ENCODE data around the gene NHS. TPM values are rescaled to one million over a fixed set of nuclear protein-coding genes. Genes with fewer than 3 reads are reported as not detected.

Gene NHS
- total and polyA plus RNA-seq, 2 of the 13 experiments (the other 11 are each of a cell fraction or from before 2014, with no cell fraction given): 0.02 TPM; not detected in 1

- FAIRE-seq (no peak), DNase-seq (ENCODE audit: low spot score) (no peak), ATAC-seq (no peak)
- intact Hi-C loops (cut with micrococcal nuclease; ENCODE audit: unreplicated experiment): no loop called here
- Histone ChIP-seq H2AFZ (ENCODE audit: low read length) (no peak overlapping the region), H3K4me1 (ENCODE audit: insufficient read depth, low read length) (no peaks in the 10 kb centered on the region), H3K36me3 (replicated peaks in 1 of 2; ENCODE audit: control insufficient read depth in 1 of 2, insufficient read depth in 2 of 2, low read length in 2 of 2) (no peaks in the 10 kb centered on the region), H3K9ac (ENCODE audit: insufficient read depth, low read depth, low read length) (no peak overlapping the region), H3K4me3 (replicated peaks in 1 of 3; ENCODE audit: insufficient read depth in 1 of 3, low read depth in 2 of 3, low read length in 3 of 3) (no peak overlapping the region), H3K9me3 (ENCODE audit: low read length) (no peaks in the 10 kb centered on the region), H3K4me2 (ENCODE audit: low read depth, low read length) (no peak overlapping the region), H4K20me1 (ENCODE audit: insufficient read depth, low read length) (no peaks in the 10 kb centered on the region), H3K27me3 (ENCODE audit: control insufficient read depth in 1 of 2, insufficient read depth in 2 of 2, low read length in 2 of 2) (no peaks in the 10 kb centered on the region), H3K79me2 (ENCODE audit: insufficient read depth, low read length) (no peaks in the 10 kb centered on the region), H3K27ac (ENCODE audit: extremely low read length, insufficient read depth, low read length) (no peak overlapping the region)
- no TSS peak for BruUV-seq (replicated peaks)
- TF ChIP-seq MAFK (conservative IDR thresholded peaks at IDR 0.05 in 1 of 2, IDR thresholded peaks at IDR 0.05 in 1 of 2; ENCODE audit: low read length in 2 of 2) (0 out of 4 replicates have a peak, but pooled peaks of 1 of the 2 experiments have one; percentile 19), SIX4 (CRISPR knock-in tag; IDR thresholded peaks at IDR 0.05) (no peak), FOXK2 (IDR thresholded peaks at IDR 0.05) (no peak)
- TF ChIP-seq, protein P1, sequence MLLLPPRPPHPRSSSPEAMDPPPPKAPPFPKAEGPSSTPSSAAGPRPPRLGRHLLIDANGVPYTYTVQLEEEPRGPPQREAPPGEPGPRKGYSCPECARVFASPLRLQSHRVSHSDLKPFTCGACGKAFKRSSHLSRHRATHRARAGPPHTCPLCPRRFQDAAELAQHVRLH (CRISPR knock-in tag; IDR thresholded peaks at IDR 0.05; ENCODE audit: borderline replicate concordance, low read depth): no peak
- POLR2A ChIA-PET: no interaction called here
- in situ Hi-C loops (cut with HindIII; ENCODE audit: extremely low pct_ligation_motif_present, low pct_unique_long_range_greater_than_20kb): no loop called here
- WGBS (ENCODE audit: low lambda C conversion rate): no CpG with 5 or more reads among the region's 5 CpGs
- CTCF ChIA-PET (ENCODE audit: low intra/inter-chr PET ratio, low total read pairs): no interaction called here
Observed at GRCh38 chrX:17485391-17485790, 110.4 kb downstream of the NHS start.

DNA sequence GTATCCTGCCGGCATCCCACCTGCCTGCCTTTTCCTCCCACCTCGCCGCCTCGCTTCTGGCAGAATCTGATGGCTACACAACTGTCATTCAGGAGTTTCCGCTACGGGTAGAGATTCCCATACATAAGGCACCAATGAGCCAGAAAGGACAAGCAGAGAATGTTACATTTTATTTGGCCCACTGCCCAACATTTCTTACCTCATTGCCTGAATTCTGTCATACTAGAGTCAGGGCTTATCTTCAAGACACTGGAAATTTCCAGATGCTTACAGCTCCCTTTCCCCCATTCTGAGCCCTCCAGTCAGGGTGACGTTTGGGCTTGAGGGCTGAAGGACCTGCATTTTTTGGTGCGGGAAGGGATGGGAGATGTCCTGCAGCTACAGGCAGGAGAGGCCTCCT lies 113.0 kb downstream of the NHS start:
- BruUV-seq (replicated peaks): no TSS peak
- Histone ChIP-seq H3K27ac (ENCODE audit: extremely low read length, insufficient read depth, low read length) (no peak overlapping the region), H3K4me1 (ENCODE audit: insufficient read depth, low read length) (no peaks in the 10 kb centered on the region), H3K36me3 (replicated peaks in 1 of 2; ENCODE audit: control insufficient read depth in 1 of 2, insufficient read depth in 2 of 2, low read length in 2 of 2) (no peaks in the 10 kb centered on the region), H2AFZ (ENCODE audit: low read length) (no peak overlapping the region), H3K9ac (ENCODE audit: insufficient read depth, low read depth, low read length) (no peak overlapping the region), H3K4me3 (replicated peaks in 1 of 3; ENCODE audit: insufficient read depth in 1 of 3, low read depth in 2 of 3, low read length in 3 of 3) (no peak overlapping the region), H3K4me2 (ENCODE audit: low read depth, low read length) (no peak overlapping the region), H4K20me1 (ENCODE audit: insufficient read depth, low read length) (no peaks in the 10 kb centered on the region), H3K9me3 (ENCODE audit: low read length) (no peaks in the 10 kb centered on the region), H3K79me2 (ENCODE audit: insufficient read depth, low read length) (no peaks in the 10 kb centered on the region), H3K27me3 (ENCODE audit: control insufficient read depth in 1 of 2, insufficient read depth in 2 of 2, low read length in 2 of 2) (no peaks in the 10 kb centered on the region)
- ChIA-PET POLR2A (no interaction called here), CTCF (ENCODE audit: low intra/inter-chr PET ratio, low total read pairs) (no interaction called here)
- intact Hi-C loops (cut with micrococcal nuclease; ENCODE audit: unreplicated experiment): no loop called here
- in situ Hi-C loops (cut with HindIII; ENCODE audit: extremely low pct_ligation_motif_present, low pct_unique_long_range_greater_than_20kb): no loop called here
- ATAC-seq (no peak), FAIRE-seq (no peak), DNase-seq (ENCODE audit: low spot score) (no peak)
- 81% methylated on average over 7 of the region's 8 CpGs for WGBS (ENCODE audit: low lambda C conversion rate)
- TF ChIP-seq DR1 (CRISPR knock-in tag; IDR thresholded peaks at IDR 0.05) (no peak), HMGA1 (CRISPR knock-in tag; conservative IDR thresholded peaks at IDR 0.05) (no peak), POGK (CRISPR knock-in tag; conservative IDR thresholded peaks at IDR 0.05) (no peak), NRL (CRISPR knock-in tag; IDR thresholded peaks at IDR 0.05; ENCODE audit: borderline replicate concordance) (no peak), ZNF773 (CRISPR knock-in tag; IDR thresholded peaks at IDR 0.05; ENCODE audit: borderline replicate concordance) (no peak), TOE1 (CRISPR knock-in tag; IDR thresholded peaks at IDR 0.05) (no peak), ZFP41 (CRISPR knock-in tag; IDR thresholded peaks at IDR 0.05; ENCODE audit: borderline replicate concordance) (no peak), SP5 (CRISPR knock-in tag; IDR thresholded peaks at IDR 0.05; ENCODE audit: borderline replicate concordance, low read depth) (no peak), ZFP36 (IDR thresholded peaks at IDR 0.05; ENCODE audit: borderline replicate concordance, low read depth, low read length, partially characterized antibody) (no peak), BCL6 (CRISPR knock-in tag; IDR thresholded peaks at IDR 0.05) (no peak), FOSL1 (CRISPR knock-in tag; IDR thresholded peaks at IDR 0.05; ENCODE audit: borderline replicate concordance) (no peak), ZFY (CRISPR knock-in tag; IDR thresholded peaks at IDR 0.05) (no peak), ZNF652 (CRISPR knock-in tag; IDR thresholded peaks at IDR 0.05; ENCODE audit: borderline replicate concordance, low read depth) (no peak)
- TF ChIP-seq, protein P2, sequence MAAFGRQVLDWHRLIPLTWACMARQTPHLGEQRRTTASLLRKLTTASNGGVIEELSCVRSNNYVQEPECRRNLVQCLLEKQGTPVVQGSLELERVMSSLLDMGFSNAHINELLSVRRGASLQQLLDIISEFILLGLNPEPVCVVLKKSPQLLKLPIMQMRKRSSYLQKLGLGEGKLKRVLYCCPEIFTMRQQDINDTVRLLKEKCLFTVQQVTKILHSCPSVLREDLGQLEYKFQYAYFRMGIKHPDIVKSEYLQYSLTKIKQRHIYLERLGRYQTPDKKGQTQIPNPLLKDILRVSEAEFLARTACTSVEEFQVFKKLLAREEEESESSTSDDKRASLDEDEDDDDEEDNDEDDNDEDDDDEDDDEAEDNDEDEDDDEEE (CRISPR knock-in tag; IDR thresholded peaks at IDR 0.05): no peak
- TF ChIP-seq, protein P1 (CRISPR knock-in tag; IDR thresholded peaks at IDR 0.05; ENCODE audit: borderline replicate concordance, low read depth): no peak
